ENCODE measurements around the gene GRHL3. TPM values are rescaled to one million over a fixed set of nuclear protein-coding genes. Genes with fewer than 3 reads are reported as not detected.

Gene GRHL3
- total and polyA plus RNA-seq, 10 of the 15 experiments (the other 5 are each of a cell fraction or from before 2014, with no cell fraction given) = 0.07 to 0.87 (median 0.34) TPM

DNA sequence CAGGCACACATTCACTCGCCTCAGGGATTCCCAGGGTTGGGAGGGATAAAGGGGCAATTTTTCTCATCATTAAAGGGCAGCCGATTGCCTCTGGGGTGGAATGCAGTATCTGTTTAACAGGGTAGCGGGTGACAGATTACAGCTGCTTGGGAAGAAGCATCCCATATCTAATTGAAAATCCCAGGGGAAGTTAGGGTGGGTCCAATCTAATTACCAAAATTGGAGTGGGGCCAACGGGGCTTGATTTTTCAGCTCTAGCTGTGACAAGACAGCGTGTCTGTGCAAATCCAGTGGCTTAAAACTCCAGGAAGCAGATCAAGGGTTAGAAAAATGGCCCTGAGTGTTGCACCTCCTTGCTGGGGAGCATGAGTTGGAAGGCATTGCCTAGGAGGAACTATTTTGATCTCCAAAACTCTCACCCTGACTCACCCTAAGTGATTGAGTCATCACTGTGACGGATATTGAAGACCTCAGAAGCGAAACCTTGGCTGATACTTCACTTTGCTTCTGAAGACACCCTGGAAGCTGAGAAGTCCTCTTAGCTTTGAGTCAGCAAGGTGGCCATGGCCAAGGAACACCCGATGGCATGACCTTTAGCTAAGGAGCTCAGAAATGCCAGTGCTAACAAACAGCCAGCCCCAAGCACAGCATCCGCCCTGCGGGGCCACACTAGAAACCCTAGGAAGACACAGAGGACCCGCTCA, 46.0 kb downstream of the GRHL3 start:
- WGBS (ENCODE audit: insufficient coverage, insufficient replicate concordance, low lambda C conversion rate, missing lambda C conversion rate) = 51% methylated on average over 11 of the region's 11 CpGs
- H3K27ac ChIP-seq (ENCODE audit: control insufficient read depth, insufficient read depth) = no peak overlapping the region
- CTCF ChIA-PET = interaction anchor here (0.6 to 1.0 kb wide), 2 partner anchors 26 to 454 kb away, joined by 3 read pairs; no protein-coding TSS in a partner anchor
- no peak overlapping the region for H2AFZ ChIP-seq (ENCODE audit: control insufficient read depth, low read depth, low read length)
- H3K36me3 ChIP-seq (ENCODE audit: control insufficient read depth in 2 of 2, insufficient read depth in 2 of 2, low read length in 1 of 2) = no peaks in the 10 kb centered on the region
- no peak overlapping the region for H3K9ac ChIP-seq (ENCODE audit: control insufficient read depth, insufficient read depth, low read length)
- H3K4me2 ChIP-seq (ENCODE audit: control insufficient read depth, insufficient read depth) = no peak overlapping the region; the same call in 1 of the 2 replicates
- no peaks in the 10 kb centered on the region for H4K20me1 ChIP-seq (ENCODE audit: control insufficient read depth, insufficient read depth)
- H3K27me3 ChIP-seq (replicated peaks in 1 of 2; ENCODE audit: control insufficient read depth in 2 of 2, insufficient read depth in 2 of 2, low read length in 1 of 2) = no peaks in the 10 kb centered on the region
- H3K4me1 ChIP-seq (ENCODE audit: control insufficient read depth, insufficient read depth, low read length) = peaks cover 11% of the 10 kb centered on the region; the same call in 1 of the 2 replicates
- RAD21 ChIA-PET (ENCODE audit: unreplicated experiment) = no interaction called here
- POLR2A ChIA-PET = no interaction called here
- BruUV-seq (replicated peaks) = no TSS peak
- ATAC-seq (peak; percentile 67), FAIRE-seq (no peak), DNase-seq (ENCODE audit: low read depth, low spot score) (peak; percentile 33)
- SMC1A ChIA-PET (ENCODE audit: uncharacterized antibody, unreplicated experiment) = no interaction called here
- no peaks in the 10 kb centered on the region for H3K79me2 ChIP-seq (ENCODE audit: control insufficient read depth, insufficient read depth, low read length)
- intact Hi-C loops (cut with micrococcal nuclease; ENCODE audit: unreplicated experiment) = no loop called here
- no peaks in the 10 kb centered on the region for H3K9me3 ChIP-seq (replicated peaks; ENCODE audit: control insufficient read depth, insufficient read depth, low read length)
- in situ Hi-C loops (cut with MboI) = no loop called here
- H3K4me3 ChIP-seq = no peak overlapping the region
- TF ChIP-seq ATF7 (IDR thresholded peaks at IDR 0.05; ENCODE audit: low read depth) (no peak), RUNX3 (IDR thresholded peaks at IDR 0.05; ENCODE audit: low read length) (peak; percentile 48; the same call in 1 of the 2 replicates), IRF4 (IDR thresholded peaks at IDR 0.05; ENCODE audit: low read depth, low read length) (0 out of 2 replicates have a peak, but pooled peaks have one; percentile 22), CREB1 (IDR thresholded peaks at IDR 0.05; ENCODE audit: low read depth) (peak; percentile 91), MEF2A (IDR thresholded peaks at IDR 0.05; ENCODE audit: insufficient read depth, low read depth, low read length) (peak; percentile 68; the same call in 1 of the 2 replicates), JUNB (IDR thresholded peaks at IDR 0.05) (peak; percentile 80), IKZF2 (IDR thresholded peaks at IDR 0.05) (peak; percentile 21 to 29; a peak in 2 of 4 replicates), CREM (IDR thresholded peaks at IDR 0.05; ENCODE audit: low read depth) (peak; percentile 72; the same call in 1 of the 2 replicates), NFIC (IDR thresholded peaks at IDR 0.05; ENCODE audit: low read depth, low read length) (peak; percentile 61; the same call in 1 of the 2 replicates), BCL3 (IDR thresholded peaks at IDR 0.05; ENCODE audit: borderline replicate concordance, insufficient read depth, low read depth, low read length, poor library complexity, severe bottlenecking) (peak; percentile 47), EED (IDR thresholded peaks at IDR 0.05; ENCODE audit: low read depth) (peak; percentile 87), SPI1 (IDR thresholded peaks at IDR 0.05; ENCODE audit: borderline replicate concordance, insufficient read depth, low read depth, low read length) (no peak), POLR2AphosphoS2 (IDR thresholded peaks at IDR 0.05; ENCODE audit: low read depth, low read length) (no peak)
- TF ChIP-seq, protein P1, sequence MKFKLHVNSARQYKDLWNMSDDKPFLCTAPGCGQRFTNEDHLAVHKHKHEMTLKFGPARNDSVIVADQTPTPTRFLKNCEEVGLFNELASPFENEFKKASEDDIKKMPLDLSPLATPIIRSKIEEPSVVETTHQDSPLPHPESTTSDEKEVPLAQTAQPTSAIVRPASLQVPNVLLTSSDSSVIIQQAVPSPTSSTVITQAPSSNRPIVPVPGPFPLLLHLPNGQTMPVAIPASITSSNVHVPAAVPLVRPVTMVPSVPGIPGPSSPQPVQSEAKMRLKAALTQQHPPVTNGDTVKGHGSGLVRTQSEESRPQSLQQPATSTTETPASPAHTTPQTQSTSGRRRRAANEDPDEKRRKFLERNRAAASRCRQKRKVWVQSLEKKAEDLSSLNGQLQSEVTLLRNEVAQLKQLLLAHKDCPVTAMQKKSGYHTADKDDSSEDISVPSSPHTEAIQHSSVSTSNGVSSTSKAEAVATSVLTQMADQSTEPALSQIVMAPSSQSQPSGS (IDR thresholded peaks at IDR 0.05; ENCODE audit: low read length) = peak; percentile 63; the same call in 1 of the 2 replicates
- TF ChIP-seq, protein P2, sequence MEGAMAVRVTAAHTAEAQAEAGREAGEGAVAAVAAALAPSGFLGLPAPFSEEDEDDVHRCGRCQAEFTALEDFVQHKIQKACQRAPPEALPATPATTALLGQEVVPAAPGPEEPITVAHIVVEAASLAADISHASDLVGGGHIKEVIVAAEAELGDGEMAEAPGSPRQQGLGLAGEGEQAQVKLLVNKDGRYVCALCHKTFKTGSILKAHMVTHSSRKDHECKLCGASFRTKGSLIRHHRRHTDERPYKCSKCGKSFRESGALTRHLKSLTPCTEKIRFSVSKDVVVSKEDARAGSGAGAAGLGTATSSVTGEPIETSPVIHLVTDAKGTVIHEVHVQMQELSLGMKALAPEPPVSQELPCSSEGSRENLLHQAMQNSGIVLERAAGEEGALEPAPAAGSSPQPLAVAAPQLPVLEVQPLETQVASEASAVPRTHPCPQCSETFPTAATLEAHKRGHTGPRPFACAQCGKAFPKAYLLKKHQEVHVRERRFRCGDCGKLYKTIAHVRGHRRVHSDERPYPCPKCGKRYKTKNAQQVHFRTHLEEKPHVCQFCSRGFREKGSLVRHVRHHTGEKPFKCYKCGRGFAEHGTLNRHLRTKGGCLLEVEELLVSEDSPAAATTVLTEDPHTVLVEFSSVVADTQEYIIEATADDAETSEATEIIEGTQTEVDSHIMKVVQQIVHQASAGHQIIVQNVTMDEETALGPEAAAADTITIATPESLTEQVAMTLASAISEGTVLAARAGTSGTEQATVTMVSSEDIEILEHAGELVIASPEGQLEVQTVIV (IDR thresholded peaks at IDR 0.05; ENCODE audit: borderline replicate concordance, partially characterized antibody) = no peak
- TF ChIP-seq, protein P3, sequence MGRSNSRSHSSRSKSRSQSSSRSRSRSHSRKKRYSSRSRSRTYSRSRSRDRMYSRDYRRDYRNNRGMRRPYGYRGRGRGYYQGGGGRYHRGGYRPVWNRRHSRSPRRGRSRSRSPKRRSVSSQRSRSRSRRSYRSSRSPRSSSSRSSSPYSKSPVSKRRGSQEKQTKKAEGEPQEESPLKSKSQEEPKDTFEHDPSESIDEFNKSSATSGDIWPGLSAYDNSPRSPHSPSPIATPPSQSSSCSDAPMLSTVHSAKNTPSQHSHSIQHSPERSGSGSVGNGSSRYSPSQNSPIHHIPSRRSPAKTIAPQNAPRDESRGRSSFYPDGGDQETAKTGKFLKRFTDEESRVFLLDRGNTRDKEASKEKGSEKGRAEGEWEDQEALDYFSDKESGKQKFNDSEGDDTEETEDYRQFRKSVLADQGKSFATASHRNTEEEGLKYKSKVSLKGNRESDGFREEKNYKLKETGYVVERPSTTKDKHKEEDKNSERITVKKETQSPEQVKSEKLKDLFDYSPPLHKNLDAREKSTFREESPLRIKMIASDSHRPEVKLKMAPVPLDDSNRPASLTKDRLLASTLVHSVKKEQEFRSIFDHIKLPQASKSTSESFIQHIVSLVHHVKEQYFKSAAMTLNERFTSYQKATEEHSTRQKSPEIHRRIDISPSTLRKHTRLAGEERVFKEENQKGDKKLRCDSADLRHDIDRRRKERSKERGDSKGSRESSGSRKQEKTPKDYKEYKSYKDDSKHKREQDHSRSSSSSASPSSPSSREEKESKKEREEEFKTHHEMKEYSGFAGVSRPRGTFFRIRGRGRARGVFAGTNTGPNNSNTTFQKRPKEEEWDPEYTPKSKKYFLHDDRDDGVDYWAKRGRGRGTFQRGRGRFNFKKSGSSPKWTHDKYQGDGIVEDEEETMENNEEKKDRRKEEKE (IDR thresholded peaks at IDR 0.05) = no peak
